ENCODE results near the gene MDN1. TPM values are rescaled to one million over a fixed set of nuclear protein-coding genes. Genes with fewer than 3 reads are reported as not detected.

Gene MDN1
- polyA plus RNA-seq, 1 experiment, result 3.3 TPM

- CTCF ChIA-PET, result no interaction called here
- POLR2A ChIA-PET, result no interaction called here
- Histone ChIP-seq H3K4me3 (ENCODE audit: low read depth, low read length) (no peak overlapping the region), H3K36me3 (ENCODE audit: control insufficient read depth, insufficient read depth, low read length) (peaks cover 7% of the 10 kb centered on the region), H3K27me3 (ENCODE audit: control insufficient read depth, insufficient read depth, low read length) (no peaks in the 10 kb centered on the region)
- no peak for DNase-seq (ENCODE audit: low read depth)
- TF ChIP-seq, protein P1, sequence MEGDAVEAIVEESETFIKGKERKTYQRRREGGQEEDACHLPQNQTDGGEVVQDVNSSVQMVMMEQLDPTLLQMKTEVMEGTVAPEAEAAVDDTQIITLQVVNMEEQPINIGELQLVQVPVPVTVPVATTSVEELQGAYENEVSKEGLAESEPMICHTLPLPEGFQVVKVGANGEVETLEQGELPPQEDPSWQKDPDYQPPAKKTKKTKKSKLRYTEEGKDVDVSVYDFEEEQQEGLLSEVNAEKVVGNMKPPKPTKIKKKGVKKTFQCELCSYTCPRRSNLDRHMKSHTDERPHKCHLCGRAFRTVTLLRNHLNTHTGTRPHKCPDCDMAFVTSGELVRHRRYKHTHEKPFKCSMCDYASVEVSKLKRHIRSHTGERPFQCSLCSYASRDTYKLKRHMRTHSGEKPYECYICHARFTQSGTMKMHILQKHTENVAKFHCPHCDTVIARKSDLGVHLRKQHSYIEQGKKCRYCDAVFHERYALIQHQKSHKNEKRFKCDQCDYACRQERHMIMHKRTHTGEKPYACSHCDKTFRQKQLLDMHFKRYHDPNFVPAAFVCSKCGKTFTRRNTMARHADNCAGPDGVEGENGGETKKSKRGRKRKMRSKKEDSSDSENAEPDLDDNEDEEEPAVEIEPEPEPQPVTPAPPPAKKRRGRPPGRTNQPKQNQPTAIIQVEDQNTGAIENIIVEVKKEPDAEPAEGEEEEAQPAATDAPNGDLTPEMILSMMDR (IDR thresholded peaks at IDR 0.05; ENCODE audit: insufficient read depth, low read depth, low read length), result no peak
These were observed 156.9 kb downstream of the MDN1 start for GRCh38 chr6:89662659-89663223.

- Histone ChIP-seq H3K27me3 (ENCODE audit: control insufficient read depth, insufficient read depth, low read length) (no peaks in the 10 kb centered on the region), H3K36me3 (ENCODE audit: control insufficient read depth, insufficient read depth, low read length) (peaks cover 8% of the 10 kb centered on the region), H3K4me3 (ENCODE audit: low read depth, low read length) (no peak overlapping the region)
- ChIA-PET CTCF (no interaction called here), POLR2A (no interaction called here)
- TF ChIP-seq, protein P1 (IDR thresholded peaks at IDR 0.05; ENCODE audit: insufficient read depth, low read depth, low read length), result no peak
- no peak for DNase-seq (ENCODE audit: low read depth)
These were observed 158.0 kb downstream of the MDN1 start for GRCh38 chr6:89661559-89661958.

GRCh38 chr6:89660981-89661380, 158.6 kb downstream of the MDN1 start:
- ChIA-PET POLR2A (no interaction called here), CTCF (no interaction called here)
- Histone ChIP-seq H3K36me3 (ENCODE audit: control insufficient read depth, insufficient read depth, low read length) (peaks cover 10% of the 10 kb centered on the region), H3K4me3 (ENCODE audit: low read depth, low read length) (no peak overlapping the region), H3K27me3 (ENCODE audit: control insufficient read depth, insufficient read depth, low read length) (no peaks in the 10 kb centered on the region)
- DNase-seq (ENCODE audit: low read depth), result no peak
- TF ChIP-seq, protein P1 (IDR thresholded peaks at IDR 0.05; ENCODE audit: insufficient read depth, low read depth, low read length), result no peak

- Histone ChIP-seq H3K4me3 (ENCODE audit: low read depth, low read length) (no peak overlapping the region), H3K27me3 (ENCODE audit: control insufficient read depth, insufficient read depth, low read length) (no peaks in the 10 kb centered on the region), H3K36me3 (ENCODE audit: control insufficient read depth, insufficient read depth, low read length) (peaks cover 14% of the 10 kb centered on the region)
- no peak for DNase-seq (ENCODE audit: low read depth)
- TF ChIP-seq, protein P1 (IDR thresholded peaks at IDR 0.05; ENCODE audit: insufficient read depth, low read depth, low read length), result no peak
- CTCF ChIA-PET, result interaction anchor here (1.1 kb wide), 1 partner anchor 10 kb away, joined by 3 read pairs; no protein-coding TSS in a partner anchor
- POLR2A ChIA-PET, result interaction anchor here (1.4 kb wide), 1 partner anchor 11 kb away, joined by 4 read pairs; no protein-coding TSS in a partner anchor
These were observed 162.0 kb downstream of the MDN1 start for GRCh38 chr6:89657445-89658158.

DNA sequence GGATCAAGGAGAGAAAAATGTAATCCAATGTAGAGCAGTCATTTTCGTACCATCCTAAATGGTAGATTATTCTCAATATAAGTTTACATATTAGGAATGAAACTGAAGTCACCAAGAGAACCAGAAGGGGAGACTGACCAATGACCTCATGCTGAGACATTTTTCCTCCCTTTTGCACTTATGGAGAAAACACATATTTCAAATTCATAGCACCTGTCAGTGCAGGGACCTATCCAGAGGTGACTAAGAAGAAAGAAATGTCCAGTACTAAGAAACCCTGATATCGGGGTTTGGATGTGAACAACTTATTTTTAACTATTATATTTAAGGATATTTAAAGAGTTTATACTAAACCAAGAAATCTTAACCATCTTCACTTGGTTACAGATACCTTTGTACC, 164.5 kb downstream of the MDN1 start:
- DNase-seq (ENCODE audit: low read depth), result peak; percentile 4
- no peak overlapping the region for H3K4me3 ChIP-seq (ENCODE audit: low read depth, low read length)
- TF ChIP-seq, protein P1 (IDR thresholded peaks at IDR 0.05; ENCODE audit: insufficient read depth, low read depth, low read length), result no peak
- POLR2A ChIA-PET, result no interaction called here
- CTCF ChIA-PET, result no interaction called here
- H3K36me3 ChIP-seq (ENCODE audit: control insufficient read depth, insufficient read depth, low read length), result peaks cover 11% of the 10 kb centered on the region
- H3K27me3 ChIP-seq (ENCODE audit: control insufficient read depth, insufficient read depth, low read length), result no peaks in the 10 kb centered on the region
